ENCODE results near the gene CCL2. TPM values are rescaled to one million over a fixed set of nuclear protein-coding genes. Genes with fewer than 3 reads are reported as not detected.

CCL2 gene
- total RNA-seq, 1 experiment from 2014 or later: 1.4 TPM

DNA sequence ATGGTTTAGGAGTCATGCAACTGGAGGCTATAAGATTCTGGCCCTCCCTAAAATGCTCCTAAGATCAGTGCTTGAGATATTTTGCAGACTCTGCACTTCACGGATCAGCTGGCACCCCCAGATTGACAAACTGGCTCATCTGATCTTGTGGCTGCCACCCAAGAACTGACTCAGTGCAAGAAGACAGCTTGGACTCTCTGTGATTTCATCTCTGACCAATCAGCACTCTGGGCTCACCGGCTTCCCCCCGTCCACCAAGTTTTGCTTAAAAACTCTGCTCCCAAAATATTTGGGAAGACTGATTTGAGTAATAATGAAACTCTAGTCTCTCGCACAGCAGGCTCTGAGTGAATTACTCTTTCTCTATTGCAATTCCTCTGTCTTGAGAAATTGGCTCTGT, 26.3 kb upstream of the CCL2 start:
- no peak overlapping the region for H2AK5ac ChIP-seq (ENCODE audit: insufficient read length, low read length)
- no peak overlapping the region for H2BK5ac ChIP-seq (ENCODE audit: insufficient read length, low read length)
- no peak overlapping the region for H3K18ac ChIP-seq (ENCODE audit: insufficient read length, low read depth, low read length)
- H3K4ac ChIP-seq (ENCODE audit: low read depth, low read length): no peak overlapping the region
- no peak overlapping the region for H2BK12ac ChIP-seq (ENCODE audit: insufficient read length, low read depth, low read length)
- H2BK15ac ChIP-seq (ENCODE audit: low read depth, low read length): no peak overlapping the region
- no peaks in the 10 kb centered on the region for H3K79me1 ChIP-seq (ENCODE audit: insufficient read depth, low read depth, low read length, poor library complexity, severe bottlenecking)
- H3K27me3 ChIP-seq (ENCODE audit: insufficient read depth, low read length): no peaks in the 10 kb centered on the region
- H4K5ac ChIP-seq (ENCODE audit: insufficient read length, low read depth, low read length): no peak overlapping the region
- H3T11ph ChIP-seq (ENCODE audit: low read length): no peak overlapping the region
- no peak overlapping the region for H3K23ac ChIP-seq (ENCODE audit: insufficient read length, low read depth, low read length)
- no peak overlapping the region for H2BK120ac ChIP-seq (ENCODE audit: low read depth, low read length, poor library complexity, severe bottlenecking)
- no peaks in the 10 kb centered on the region; the same call in 1 of the 2 replicates for H3K4me1 ChIP-seq (ENCODE audit: insufficient read depth, low read length)
- no peak overlapping the region for H3K9ac ChIP-seq (ENCODE audit: extremely low read depth, insufficient read length, low read length)
- WGBS (ENCODE audit: extremely low coverage, insufficient read length, low lambda C conversion rate): no CpG with 5 or more reads among the region's 4 CpGs
- H3K23me2 ChIP-seq (ENCODE audit: insufficient read length, low read depth, low read length, poor library complexity, severe bottlenecking): no peaks in the 10 kb centered on the region
- H3K14ac ChIP-seq (ENCODE audit: insufficient read depth, low read length): no peak overlapping the region
- DNase-seq: no peak
- Mint-ChIP-seq H3K36me3 (ENCODE audit: insufficient read depth in 1 of 3, low read depth in 3 of 3) (peaks cover 2 to 10% (median 9%) of the 10 kb centered on the region in 3 experiments; a peak in 5 of 7 replicates), H3K4me3 (no peak overlapping the region), H3K27ac (no peak overlapping the region; a peak in 1 of 7 replicates), H3K9me3 (peaks cover 17% of the 10 kb centered on the region in 2 experiments), H3K4me1 (peaks cover 10 to 11% of the 10 kb centered on the region in 2 experiments), H3K27me3 (ENCODE audit: low read depth) (peaks cover 2% of the 10 kb centered on the region; the same call in 1 of the 2 replicates)
- no peaks in the 10 kb centered on the region for H3K9me3 ChIP-seq (ENCODE audit: control insufficient read depth, low read depth, low read length)
- H3K27ac ChIP-seq (ENCODE audit: insufficient read length, low read depth, low read length): no peak overlapping the region
- H4K20me1 ChIP-seq (ENCODE audit: control insufficient read depth, insufficient read depth, insufficient read length): no peaks in the 10 kb centered on the region
- TF ChIP-seq, protein P1, sequence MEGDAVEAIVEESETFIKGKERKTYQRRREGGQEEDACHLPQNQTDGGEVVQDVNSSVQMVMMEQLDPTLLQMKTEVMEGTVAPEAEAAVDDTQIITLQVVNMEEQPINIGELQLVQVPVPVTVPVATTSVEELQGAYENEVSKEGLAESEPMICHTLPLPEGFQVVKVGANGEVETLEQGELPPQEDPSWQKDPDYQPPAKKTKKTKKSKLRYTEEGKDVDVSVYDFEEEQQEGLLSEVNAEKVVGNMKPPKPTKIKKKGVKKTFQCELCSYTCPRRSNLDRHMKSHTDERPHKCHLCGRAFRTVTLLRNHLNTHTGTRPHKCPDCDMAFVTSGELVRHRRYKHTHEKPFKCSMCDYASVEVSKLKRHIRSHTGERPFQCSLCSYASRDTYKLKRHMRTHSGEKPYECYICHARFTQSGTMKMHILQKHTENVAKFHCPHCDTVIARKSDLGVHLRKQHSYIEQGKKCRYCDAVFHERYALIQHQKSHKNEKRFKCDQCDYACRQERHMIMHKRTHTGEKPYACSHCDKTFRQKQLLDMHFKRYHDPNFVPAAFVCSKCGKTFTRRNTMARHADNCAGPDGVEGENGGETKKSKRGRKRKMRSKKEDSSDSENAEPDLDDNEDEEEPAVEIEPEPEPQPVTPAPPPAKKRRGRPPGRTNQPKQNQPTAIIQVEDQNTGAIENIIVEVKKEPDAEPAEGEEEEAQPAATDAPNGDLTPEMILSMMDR (conservative IDR thresholded peaks at IDR 0.05): no peak
- no peak overlapping the region for H3K56ac ChIP-seq (ENCODE audit: insufficient read length, low read depth, low read length)
- no peaks in the 10 kb centered on the region for H3K79me2 ChIP-seq (ENCODE audit: insufficient read depth, low read length)
- H2BK20ac ChIP-seq (ENCODE audit: low read depth, low read length, poor library complexity, severe bottlenecking): no peak overlapping the region
- H4K91ac ChIP-seq (ENCODE audit: insufficient read length, low read depth, low read length): no peak overlapping the region
- no peak overlapping the region for H2AFZ ChIP-seq (ENCODE audit: low read length)
- H4K8ac ChIP-seq (replicated peaks; ENCODE audit: insufficient read length, low read depth, low read length): no peak overlapping the region
- no peak overlapping the region for H3K4me2 ChIP-seq (ENCODE audit: insufficient read depth, insufficient read length, low read length)
